Measurements from ENCODE around the gene SCRT2. TPM values are rescaled to one million over a fixed set of nuclear protein-coding genes. Genes with fewer than 3 reads are reported as not detected.

Gene SCRT2
- total RNA-seq, 1 donor from 2014 or later, result not detected

DNA sequence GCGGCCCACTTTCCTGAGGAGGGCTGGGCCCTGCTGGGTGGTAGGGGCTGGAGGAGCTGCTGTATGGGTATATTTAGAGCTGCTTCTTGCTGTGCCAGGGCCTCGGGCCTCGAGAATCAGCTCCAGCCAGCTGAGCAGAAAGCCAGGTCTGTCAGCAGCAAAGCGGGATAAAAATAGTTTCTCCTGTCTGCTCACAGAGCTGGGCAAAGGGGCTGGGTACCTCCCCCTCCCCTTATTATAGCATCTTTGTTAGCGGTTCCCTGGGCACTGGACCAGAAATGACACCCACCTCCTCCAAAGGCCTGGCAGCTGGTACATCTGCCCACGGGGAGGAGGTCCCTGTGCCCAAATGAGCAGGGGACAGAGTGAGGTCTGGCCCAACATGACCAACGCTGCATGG lies 6.0 kb downstream of the SCRT2 start:
- Histone ChIP-seq H3K27ac (no peak overlapping the region), H3K4me2 (no peak overlapping the region), H3K79me2 (ENCODE audit: low read depth) (no peaks in the 10 kb centered on the region), H3F3A (ENCODE audit: low read depth) (no peaks in the 10 kb centered on the region), H4K20me1 (ENCODE audit: low read depth) (peaks cover 16% of the 10 kb centered on the region), H3K9me3 (ENCODE audit: low read depth) (no peaks in the 10 kb centered on the region), H2AFZ (replicated peaks) (no peak overlapping the region), H3K4me1 (peaks cover 10% of the 10 kb centered on the region), H3K9ac (no peak overlapping the region), H3K27me3 (peaks cover 33% of the 10 kb centered on the region), H3K4me3 (no peak overlapping the region), H3K36me3 (no peaks in the 10 kb centered on the region)
- Mint-ChIP-seq H3K27ac (no peak overlapping the region), H3K9me3 (no peaks in the 10 kb centered on the region), H3K4me3 (no peak overlapping the region), H3K4me1 (peaks cover 19% of the 10 kb centered on the region), H3K27me3 (ENCODE audit: insufficient read depth, low read depth) (peaks cover 40% of the 10 kb centered on the region), H3K36me3 (no peaks in the 10 kb centered on the region)
- TF ChIP-seq EZH2 (IDR thresholded peaks at IDR 0.05), result no peak
- TF ChIP-seq, protein P1, sequence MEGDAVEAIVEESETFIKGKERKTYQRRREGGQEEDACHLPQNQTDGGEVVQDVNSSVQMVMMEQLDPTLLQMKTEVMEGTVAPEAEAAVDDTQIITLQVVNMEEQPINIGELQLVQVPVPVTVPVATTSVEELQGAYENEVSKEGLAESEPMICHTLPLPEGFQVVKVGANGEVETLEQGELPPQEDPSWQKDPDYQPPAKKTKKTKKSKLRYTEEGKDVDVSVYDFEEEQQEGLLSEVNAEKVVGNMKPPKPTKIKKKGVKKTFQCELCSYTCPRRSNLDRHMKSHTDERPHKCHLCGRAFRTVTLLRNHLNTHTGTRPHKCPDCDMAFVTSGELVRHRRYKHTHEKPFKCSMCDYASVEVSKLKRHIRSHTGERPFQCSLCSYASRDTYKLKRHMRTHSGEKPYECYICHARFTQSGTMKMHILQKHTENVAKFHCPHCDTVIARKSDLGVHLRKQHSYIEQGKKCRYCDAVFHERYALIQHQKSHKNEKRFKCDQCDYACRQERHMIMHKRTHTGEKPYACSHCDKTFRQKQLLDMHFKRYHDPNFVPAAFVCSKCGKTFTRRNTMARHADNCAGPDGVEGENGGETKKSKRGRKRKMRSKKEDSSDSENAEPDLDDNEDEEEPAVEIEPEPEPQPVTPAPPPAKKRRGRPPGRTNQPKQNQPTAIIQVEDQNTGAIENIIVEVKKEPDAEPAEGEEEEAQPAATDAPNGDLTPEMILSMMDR (IDR thresholded peaks at IDR 0.05), result no peak
- TF ChIP-seq EZH2phosphoT487 (IDR thresholded peaks at IDR 0.05), result no peak
- DNase-seq (ENCODE audit: low spot score), result no peak

- H3K4me1 Mint-ChIP-seq, result peaks cover 17% of the 10 kb centered on the region
- Histone ChIP-seq H3K4me1 (peaks cover 10% of the 10 kb centered on the region), H3K9me3 (ENCODE audit: low read depth) (no peaks in the 10 kb centered on the region), H3K27me3 (peaks cover 32% of the 10 kb centered on the region), H3K4me3 (no peak overlapping the region), H3K79me2 (ENCODE audit: low read depth) (no peaks in the 10 kb centered on the region), H2AFZ (replicated peaks) (no peak overlapping the region), H4K20me1 (ENCODE audit: low read depth) (peaks cover 13% of the 10 kb centered on the region), H3F3A (ENCODE audit: low read depth) (no peaks in the 10 kb centered on the region), H3K27ac (no peak overlapping the region), H3K9ac (no peak overlapping the region), H3K36me3 (no peaks in the 10 kb centered on the region), H3K4me2 (no peak overlapping the region)
- peaks cover 32% of the 10 kb centered on the region for H3K27me3 Mint-ChIP-seq (ENCODE audit: insufficient read depth, low read depth)
- H3K36me3 Mint-ChIP-seq, result no peaks in the 10 kb centered on the region
- H3K4me3 Mint-ChIP-seq, result no peak overlapping the region
- DNase-seq (ENCODE audit: low spot score), result no peak
- H3K9me3 Mint-ChIP-seq, result no peaks in the 10 kb centered on the region
- TF ChIP-seq EZH2 (IDR thresholded peaks at IDR 0.05) (no peak), EZH2phosphoT487 (IDR thresholded peaks at IDR 0.05) (no peak)
- TF ChIP-seq, protein P1 (IDR thresholded peaks at IDR 0.05), result no peak
- no peak overlapping the region for H3K27ac Mint-ChIP-seq
Observed at GRCh38 chr20:668638-669037, 7.0 kb downstream of the SCRT2 start.

- Histone ChIP-seq H3K9me3 (ENCODE audit: low read depth) (no peaks in the 10 kb centered on the region), H3K79me2 (ENCODE audit: low read depth) (no peaks in the 10 kb centered on the region), H2AFZ (replicated peaks) (no peak overlapping the region), H3K27me3 (peaks cover 32% of the 10 kb centered on the region), H4K20me1 (ENCODE audit: low read depth) (peaks cover 9% of the 10 kb centered on the region), H3K4me3 (no peak overlapping the region), H3F3A (ENCODE audit: low read depth) (no peaks in the 10 kb centered on the region), H3K27ac (no peak overlapping the region), H3K4me1 (peaks cover 10% of the 10 kb centered on the region), H3K4me2 (no peak overlapping the region), H3K9ac (no peak overlapping the region), H3K36me3 (no peaks in the 10 kb centered on the region)
- Mint-ChIP-seq H3K4me3 (no peak overlapping the region), H3K36me3 (no peaks in the 10 kb centered on the region), H3K4me1 (peaks cover 17% of the 10 kb centered on the region), H3K27ac (no peak overlapping the region), H3K9me3 (no peaks in the 10 kb centered on the region), H3K27me3 (ENCODE audit: insufficient read depth, low read depth) (peaks cover 33% of the 10 kb centered on the region)
- DNase-seq (ENCODE audit: low spot score), result no peak
- TF ChIP-seq EZH2 (IDR thresholded peaks at IDR 0.05) (no peak), EZH2phosphoT487 (IDR thresholded peaks at IDR 0.05) (no peak)
- TF ChIP-seq, protein P1 (IDR thresholded peaks at IDR 0.05), result no peak
Observed at GRCh38 chr20:668050-668449, 7.6 kb downstream of the SCRT2 start.

All from neural progenitor cell (in vitro differentiated cells).